GM04503 (cell line): ENCODE results near the gene MEF2A.
"Not testable (repeated sequence)": the region's sequence is repeated elsewhere in the genome, so short reads cannot be mapped to it uniquely, and the experiment has no call there.

Experiments
- DNase-seq: peaks from one replicate; pipeline ENCODE4 v3.0.0-alpha.2; 2012; ENCODE audit warnings: low read depth

The MEF2A gene

GRCh38 chr15:99565299-99566156 lies at the start of gene MEF2A:
MEF2A (plus strand) TSS chr15:99565984; CDS start chr15:99633120, 67,136 bp downstream.
- peak; percentile 69 for DNase-seq

GRCh38 chr15:99518191-99518590 lies 47.6 kb upstream of the MEF2A start:
- no peak for DNase-seq

GRCh38 chr15:99519366-99519765 lies 46.4 kb upstream of the MEF2A start:
- not testable (repeated sequence) for DNase-seq

GRCh38 chr15:99522288-99522687 lies 43.5 kb upstream of the MEF2A start:
- DNase-seq: no peak

GRCh38 chr15:99526176-99526575 lies 39.6 kb upstream of the MEF2A start:
- no peak for DNase-seq

- DNase-seq: no peak
Observed at GRCh38 chr15:99526671-99527070, 39.1 kb upstream of the MEF2A start.

GRCh38 chr15:99536422-99537040 lies 29.3 kb upstream of the MEF2A start:
- peak; percentile 85 for DNase-seq

GRCh38 chr15:99537344-99537743 lies 28.4 kb upstream of the MEF2A start:
- DNase-seq: no peak

GRCh38 chr15:99538261-99538660 lies 27.5 kb upstream of the MEF2A start:
- DNase-seq: no peak

GRCh38 chr15:99542828-99543227 lies 23.0 kb upstream of the MEF2A start:
- no peak for DNase-seq

GRCh38 chr15:99545605-99546004 lies 20.2 kb upstream of the MEF2A start:
- DNase-seq: no peak

GRCh38 chr15:99546441-99547100 lies 19.2 kb upstream of the MEF2A start:
- DNase-seq: no peak

- no peak for DNase-seq
Observed at GRCh38 chr15:99547517-99547916, 18.3 kb upstream of the MEF2A start.

GRCh38 chr15:99550077-99550476 lies 15.7 kb upstream of the MEF2A start:
- no peak for DNase-seq

GRCh38 chr15:99552111-99552510 lies 13.7 kb upstream of the MEF2A start:
- no peak for DNase-seq

GRCh38 chr15:99554880-99555488 lies 10.8 kb upstream of the MEF2A start:
- no peak for DNase-seq

GRCh38 chr15:99556011-99556410 lies 9.8 kb upstream of the MEF2A start:
- DNase-seq: no peak

- no peak for DNase-seq
Observed at GRCh38 chr15:99556578-99556977, 9.2 kb upstream of the MEF2A start.

- DNase-seq: no peak
Observed at GRCh38 chr15:99558084-99558483, 7.7 kb upstream of the MEF2A start.

- DNase-seq: no peak
Observed at GRCh38 chr15:99558571-99558970, 7.2 kb upstream of the MEF2A start.

GRCh38 chr15:99561476-99562230 lies 4.1 kb upstream of the MEF2A start:
- DNase-seq: no peak

- no peak for DNase-seq
Observed at GRCh38 chr15:99562238-99562637, 3.5 kb upstream of the MEF2A start.
